GM18868 (cell line): ENCODE data around the gene SMG9.

Experiments used
- ATAC-seq: cut with Tn5 transposase; IDR thresholded peaks from one replicate; pipeline ENCODE4 v1.9.1; 2021; ENCODE audit warnings: mild to moderate bottlenecking, moderate library complexity; ENCODE audit not compliant: unreplicated experiment

SMG9 gene

DNA sequence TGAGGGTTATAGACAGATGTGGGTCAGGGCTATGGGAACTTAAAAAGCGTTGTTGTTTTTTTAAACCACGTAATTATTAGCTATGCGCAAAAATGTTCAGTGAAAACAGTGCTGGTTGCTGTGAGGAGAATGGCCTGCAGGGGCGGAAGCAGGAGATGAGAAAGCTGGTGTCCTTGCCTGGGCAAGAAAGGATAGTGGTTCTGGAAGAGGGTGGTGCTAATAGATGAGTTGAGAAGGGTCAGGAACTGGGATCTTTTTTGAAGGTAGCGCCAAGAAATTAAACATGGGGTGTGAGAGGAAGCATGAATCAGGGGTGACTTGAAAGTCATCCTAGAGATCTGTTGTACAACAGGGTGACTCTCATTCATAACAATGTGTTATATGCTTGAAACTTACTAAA lies 4.8 kb upstream of the SMG9 start:
- no peak for ATAC-seq

DNA sequence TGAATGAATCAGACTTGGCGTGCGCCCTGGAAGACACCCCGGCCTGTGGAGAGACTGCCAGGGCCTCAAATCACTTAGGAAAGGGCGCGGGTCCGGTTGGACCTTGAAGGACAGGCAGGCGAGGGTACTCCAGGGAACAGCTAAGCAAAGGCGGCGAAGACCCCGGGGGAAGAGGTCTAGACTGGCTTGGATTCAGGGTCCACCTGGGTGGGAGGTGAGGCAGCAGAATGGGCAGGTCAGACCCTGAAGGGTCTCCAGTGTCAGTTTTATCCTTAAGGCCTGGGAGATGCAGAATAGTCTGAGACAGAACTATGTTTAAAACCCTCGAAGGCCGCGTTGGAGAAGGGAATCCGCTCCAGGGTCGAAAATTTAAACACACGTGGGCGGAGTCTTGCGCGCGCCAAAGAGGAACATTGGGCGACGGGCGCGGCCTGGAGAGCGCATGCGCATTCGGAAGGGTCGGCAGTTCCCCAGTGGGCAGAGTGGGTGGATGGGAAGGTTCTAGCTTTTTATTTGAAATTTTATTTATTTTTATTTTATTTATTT lies 567 bp upstream of the SMG9 start:
- no peak for ATAC-seq

DNA sequence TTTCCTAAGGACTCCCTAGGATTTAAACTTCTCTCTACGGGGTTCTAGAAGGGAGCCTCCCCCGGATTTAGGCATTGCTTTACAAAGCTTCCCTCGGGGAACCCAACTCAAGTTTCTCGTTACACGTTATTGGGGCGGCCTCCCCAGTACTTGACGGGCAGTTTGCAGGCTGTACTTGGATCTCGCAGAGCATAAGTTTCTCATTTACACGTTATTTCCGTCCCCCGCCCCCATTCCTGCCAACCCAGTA lies 584 bp downstream of the SMG9 start:
- ATAC-seq = no peak

DNA sequence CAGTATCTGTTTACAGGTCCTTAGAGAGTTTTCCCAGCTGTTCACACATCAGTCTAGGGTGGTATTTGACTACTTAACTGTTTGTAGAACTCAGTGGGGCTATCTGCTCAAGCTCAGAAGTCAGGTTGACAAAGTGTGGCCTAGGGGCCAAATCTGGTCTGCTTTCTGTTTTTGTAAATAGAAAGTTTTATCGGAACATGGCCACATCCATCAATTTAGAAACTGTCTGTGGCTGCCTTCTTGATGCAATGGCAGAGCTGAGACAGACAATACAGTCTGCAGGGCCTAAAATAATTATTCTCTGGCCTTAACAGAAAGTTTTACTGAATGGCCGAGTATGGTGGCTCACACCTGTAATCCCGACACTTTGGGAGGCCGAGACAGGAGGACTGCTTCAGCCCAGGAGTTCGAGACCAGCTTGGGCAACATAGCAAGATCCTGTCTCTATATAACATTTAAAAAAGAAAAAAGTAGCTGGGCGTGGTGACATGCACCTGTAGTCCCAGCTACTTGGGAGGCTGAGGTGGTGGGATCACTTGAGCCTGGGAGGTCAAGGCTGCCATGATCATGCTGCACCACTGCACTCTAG lies 2.4 kb downstream of the SMG9 start:
- no peak for ATAC-seq

DNA sequence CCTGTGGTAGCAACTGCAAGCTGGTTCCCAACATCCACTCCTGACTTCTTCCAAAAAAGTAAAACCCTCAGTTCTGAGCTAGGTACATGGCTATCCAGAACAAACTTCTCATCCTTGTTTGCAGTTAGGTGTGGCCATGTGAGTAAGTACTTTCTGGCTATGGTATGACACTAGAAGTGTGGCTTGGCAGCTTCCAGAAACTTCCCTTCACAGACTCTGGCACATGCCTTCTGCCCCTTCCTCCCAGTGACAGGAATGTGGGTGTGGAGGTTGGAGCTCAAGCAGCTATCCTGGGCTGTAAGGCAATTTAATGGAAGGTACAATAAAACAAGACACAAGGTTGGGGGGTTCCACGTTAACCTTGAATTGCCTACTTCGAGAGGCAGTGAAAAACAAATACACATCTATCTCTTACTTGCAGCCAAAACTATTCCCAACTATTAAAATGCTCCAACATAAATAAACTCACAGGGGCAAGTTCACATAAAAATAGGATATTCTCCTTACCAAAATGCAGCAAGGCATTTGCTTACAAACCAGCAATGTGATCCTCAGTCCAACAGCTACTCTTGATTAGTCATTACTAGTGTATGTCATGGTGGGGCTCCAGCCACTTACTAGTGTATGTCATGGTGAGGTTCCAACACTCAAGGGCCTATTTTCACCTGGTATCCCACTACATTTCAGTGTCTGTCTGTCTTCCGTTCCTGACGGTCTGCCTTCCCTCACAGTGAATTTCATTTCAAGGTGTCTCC lies 3.1 kb downstream of the SMG9 start:
- no peak for ATAC-seq

DNA sequence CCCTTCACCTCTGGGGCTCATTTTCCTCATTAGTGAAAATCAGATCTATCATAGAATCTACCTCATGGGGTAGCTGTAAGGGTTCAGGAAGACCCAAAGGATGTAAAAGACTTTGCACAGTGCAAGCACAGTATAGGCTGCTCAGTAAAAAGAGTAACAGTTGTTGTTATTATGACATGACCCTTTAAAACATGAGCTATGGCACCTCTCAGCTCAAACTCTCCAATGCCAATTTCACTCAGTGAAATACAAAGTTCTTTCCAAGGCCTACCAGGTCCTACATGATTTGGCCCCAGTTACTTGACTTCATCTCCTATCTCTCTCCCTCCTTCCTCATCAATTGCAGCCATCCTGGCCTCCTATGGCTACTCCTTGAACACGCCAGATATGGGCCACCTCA lies 4.9 kb downstream of the SMG9 start:
- no peak for ATAC-seq

DNA sequence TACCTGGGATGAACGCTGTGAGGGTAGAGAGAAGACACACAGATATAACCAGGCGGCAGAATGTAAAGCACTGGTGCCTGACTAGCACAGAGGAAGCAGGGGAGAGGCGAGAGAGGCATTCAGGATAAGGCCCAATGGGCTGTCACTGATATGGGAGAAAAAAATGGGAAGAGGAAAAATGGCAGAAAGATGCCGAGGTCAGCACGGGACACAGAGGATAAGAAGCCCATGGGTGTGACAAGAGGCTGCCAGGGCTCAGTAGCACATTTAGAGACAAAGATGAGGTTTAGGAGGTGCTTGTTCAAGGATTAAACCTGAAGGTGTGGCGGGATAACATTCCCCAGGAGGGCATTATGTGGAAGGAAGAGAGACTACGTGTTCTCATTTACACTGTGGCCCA lies 5.6 kb downstream of the SMG9 start:
- ATAC-seq = no peak

DNA sequence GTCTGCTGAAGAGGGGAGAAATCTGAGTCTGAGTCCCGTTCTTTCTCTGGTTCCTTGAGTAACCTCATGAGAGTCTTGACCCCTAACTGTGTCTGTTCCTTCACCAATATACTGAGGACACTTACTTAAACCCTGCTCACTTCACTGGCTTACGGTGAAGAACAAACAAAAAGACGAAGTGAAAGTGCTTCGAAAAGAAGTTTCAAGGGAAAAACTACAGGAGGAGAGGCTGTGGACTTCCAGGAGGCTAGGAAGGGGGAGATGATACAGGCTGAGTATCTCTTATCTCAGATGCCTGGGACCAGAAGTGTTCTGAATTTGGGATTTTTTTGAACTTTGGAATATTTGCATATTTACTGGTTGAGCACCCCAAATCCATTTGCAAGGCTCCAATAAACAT lies 6.1 kb downstream of the SMG9 start:
- no peak for ATAC-seq

DNA sequence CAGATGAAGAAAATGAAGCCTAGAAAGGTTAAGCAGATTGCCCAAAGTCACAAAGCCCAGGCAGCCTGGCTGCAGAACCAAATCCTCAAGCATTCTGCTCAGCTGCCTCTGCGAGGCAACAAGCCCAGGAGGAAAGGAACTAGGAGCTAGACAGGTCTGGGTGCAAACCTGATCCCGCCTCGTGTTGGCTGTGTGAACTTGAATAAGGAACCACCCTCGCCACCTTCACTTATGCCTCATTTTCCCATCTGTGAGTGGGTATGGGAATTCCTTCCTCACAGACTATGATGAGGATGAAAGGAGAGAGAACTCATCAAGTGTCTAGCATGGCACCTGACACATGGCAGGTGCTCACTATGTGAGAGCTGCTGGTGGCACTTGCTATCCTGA lies 6.6 kb downstream of the SMG9 start:
- no peak for ATAC-seq

DNA sequence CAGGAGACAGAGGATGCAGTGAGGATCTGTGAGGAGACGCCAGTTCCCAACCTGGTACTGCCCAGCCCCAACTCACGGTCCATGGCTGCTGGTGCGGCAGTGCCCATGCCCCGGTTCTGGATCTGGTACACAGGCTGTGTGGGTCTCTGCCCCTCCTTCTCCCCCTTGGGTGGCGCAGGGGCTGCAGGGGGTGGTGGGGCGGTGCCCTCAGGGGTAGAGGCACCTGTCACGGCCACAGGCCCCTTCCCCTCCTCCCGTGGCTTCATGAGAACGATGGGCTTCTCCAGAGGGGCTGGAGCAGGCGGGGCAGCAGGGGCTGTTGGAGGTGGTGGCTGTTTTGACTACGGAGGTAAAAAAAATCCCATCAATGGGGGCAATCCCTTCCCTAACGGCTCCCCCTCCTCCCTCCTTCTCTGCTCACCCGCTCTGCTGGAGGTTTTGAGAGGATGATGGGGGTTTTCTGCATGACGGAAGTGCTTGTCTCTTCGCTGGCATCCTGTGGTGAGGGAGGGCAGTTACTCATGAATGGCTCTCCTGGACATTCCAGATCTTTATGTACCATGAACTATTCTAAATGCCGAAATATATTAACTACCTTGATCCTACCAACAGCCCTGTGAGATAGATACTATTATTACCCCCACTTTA lies 7.1 kb downstream of the SMG9 start:
- ATAC-seq = no peak

DNA sequence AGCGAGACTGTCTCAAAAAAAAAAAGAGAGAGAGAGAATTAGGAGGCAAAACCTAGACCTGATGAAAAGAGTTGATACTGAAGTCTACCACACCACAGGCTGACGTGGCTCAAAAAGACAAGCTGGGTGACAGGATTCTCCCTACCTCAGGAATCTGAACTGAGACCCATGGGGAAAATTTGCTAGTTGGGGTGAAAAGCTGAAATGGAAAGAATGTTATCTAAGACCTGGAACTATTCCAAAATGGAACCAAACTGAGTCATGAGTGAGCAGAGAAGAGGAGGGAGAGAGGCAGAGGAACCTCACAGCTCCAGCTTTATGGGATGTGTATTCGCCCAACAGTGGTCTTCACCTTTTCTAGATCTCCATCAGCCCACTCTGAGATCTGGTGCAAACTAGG lies 11.7 kb downstream of the SMG9 start:
- no peak for ATAC-seq

DNA sequence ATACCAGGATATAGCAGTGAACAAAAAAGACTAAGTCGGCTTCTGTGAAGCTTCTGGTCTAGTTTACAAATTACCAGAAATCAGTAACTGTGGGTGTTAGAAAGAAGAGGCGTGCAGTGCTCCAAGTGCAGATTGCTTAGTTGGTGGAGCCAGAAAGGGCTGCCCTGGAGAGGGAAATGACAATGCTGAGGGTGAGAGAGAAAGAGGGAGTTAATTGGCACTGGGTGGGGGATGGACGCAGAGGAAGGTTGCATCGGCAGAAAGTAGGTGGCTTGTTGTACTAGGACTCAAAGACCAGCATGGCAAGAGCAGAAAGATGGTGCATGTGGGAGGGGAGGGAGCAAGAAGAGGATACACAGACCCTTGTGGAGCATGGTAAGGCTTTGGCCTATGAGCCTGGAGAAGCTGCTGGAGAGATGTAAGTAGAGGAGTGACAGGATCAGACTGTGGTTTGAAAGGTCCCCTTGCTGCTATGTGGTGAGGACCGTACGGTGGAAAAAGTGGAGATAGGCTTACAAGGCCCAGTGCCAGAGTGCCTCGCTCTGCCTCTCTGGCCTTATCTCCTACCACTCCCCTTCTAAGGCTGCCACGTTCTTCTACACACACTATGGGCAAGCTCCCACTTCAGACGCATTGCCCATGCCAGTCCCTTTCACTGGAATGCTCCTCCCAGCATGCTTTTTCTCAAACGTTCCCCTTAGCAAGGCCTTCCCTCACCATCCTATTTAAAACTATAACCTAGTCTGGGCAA lies 13.5 kb downstream of the SMG9 start:
- ATAC-seq = no peak

DNA sequence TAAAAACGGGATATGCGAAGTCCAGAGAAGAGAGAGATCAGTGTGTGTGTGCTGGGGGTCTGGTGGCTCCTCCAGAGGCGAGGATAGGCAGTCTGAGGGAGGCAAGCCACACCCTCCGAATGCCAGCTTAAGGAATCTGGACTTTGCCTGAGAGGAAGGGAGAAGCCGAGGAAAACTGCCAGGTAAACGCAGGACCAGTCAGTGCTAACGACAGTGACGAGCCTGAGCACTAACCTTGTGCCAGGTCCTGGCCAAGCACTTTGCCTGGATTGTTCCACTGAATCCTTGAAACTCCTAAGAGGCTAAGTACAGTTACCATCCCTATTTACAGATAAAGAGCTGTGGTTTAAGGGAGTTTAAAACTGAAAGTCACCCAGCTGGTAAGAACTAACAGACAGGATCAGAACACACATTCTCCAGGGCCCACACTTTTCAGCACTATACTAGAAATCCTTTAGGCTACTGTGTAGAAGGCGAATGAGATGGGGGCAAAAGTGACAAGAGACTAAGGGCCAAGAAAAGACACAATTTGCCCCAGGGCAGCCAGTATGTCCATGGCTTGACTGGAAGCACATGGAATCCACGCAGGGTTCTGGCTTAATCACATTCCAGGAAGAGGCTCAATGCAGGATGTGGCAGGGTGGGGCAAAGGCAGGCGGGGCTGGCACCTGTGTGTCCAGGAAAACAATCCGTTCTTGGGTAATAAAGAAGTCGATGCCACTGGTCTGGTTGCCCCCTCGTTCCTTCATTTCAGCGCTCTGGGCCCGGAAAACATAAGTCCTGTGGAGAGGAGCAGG lies 15.1 kb downstream of the SMG9 start:
- no peak for ATAC-seq

DNA sequence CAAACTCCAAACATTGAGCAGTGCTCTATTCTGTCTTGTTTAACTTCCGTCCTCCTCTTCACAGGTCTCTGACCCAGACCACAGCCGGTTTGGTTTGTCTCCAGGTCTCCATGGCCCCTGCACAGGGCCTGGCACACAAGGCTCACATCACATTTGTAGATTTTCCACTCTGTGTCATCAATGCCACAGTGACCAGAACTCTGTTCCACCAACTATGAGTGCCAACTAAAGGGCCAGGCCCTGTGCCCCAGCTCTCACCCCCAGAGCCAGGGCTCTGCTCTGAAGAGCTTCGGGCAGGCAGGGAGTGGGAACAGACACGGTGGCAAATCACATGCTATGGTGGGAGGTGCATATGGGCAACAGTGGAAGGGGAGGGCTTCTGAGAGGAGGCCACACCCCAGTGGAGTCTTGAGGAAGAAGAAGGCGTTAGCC lies 16.0 kb downstream of the SMG9 start:
- no peak for ATAC-seq

DNA sequence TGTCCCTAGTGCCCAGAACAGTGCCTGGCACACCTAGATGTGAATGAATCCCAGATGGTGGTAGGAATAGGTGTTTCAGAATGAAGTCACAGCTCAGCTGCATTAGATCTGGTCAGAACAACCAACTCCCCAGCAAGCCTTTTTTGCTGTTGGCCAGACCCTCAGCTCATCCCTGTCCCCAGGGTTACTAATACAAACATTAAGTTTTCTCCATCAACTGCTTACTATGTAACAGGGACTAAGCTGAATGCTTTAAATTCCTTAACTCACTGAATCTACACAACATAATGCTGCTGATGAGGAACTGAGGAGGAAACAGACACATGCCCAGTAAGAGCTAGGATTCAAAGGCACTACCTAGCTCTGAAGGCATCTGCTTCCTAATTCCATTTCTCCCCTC lies 18.8 kb downstream of the SMG9 start:
- ATAC-seq = no peak

DNA sequence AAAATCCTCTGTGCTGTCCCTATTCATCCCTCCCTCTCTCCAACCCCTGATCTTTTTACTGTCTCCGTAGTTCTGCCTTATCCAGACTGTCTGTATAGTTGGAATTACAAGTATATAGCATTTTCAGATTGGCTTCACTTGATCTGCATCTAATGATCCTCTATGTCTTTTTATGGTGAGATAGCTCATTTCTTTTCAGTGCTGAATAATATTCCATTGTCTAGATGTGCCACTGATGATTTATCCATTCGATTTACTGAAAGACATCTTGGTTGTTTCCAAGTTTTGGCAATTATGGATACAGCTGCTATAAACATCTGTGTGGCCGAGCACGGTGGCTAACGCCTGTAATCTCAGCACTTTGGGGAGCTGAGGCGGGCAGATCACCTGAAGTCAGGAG lies 19.7 kb downstream of the SMG9 start:
- ATAC-seq = no peak

DNA sequence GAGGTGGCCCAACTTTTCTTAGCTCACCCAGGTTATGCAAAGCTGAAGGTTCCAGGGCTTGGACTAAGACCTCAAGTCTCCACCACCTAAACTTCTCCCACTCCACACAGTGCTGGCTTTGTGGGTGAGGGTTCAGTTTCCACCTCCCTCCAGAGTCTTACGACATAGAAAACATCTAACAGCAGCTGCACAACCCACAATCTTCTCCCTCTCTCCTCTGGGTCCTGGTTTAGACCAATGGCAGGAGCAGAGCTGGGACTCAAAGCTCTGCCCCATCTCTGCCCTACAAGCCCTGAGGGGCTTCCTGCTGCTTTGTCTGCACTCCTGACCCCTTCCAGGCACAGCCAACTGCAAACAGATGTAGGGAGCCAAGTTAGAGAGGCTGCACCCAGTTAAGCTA lies 22.9 kb downstream of the SMG9 start:
- ATAC-seq = no peak

DNA sequence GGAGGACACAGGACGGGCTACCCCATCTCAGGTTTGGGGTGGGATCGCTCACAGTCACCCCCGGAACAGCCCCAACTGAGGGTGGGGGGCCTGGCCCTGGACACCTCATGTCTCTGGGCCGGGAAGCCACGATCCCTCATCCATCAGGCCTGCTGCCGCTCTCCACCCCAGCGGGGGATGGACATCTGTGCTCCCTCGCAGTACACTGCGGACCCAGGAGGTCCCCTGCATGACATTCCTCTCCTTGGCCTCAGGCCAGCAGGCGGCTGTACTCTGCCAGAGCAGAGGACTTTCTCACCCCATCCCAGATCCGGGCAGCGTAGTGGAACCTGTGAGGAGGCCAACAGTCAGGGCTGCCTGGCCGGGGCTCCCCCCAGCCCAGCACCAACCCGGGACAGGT lies 23.4 kb downstream of the SMG9 start:
- ATAC-seq = no peak

DNA sequence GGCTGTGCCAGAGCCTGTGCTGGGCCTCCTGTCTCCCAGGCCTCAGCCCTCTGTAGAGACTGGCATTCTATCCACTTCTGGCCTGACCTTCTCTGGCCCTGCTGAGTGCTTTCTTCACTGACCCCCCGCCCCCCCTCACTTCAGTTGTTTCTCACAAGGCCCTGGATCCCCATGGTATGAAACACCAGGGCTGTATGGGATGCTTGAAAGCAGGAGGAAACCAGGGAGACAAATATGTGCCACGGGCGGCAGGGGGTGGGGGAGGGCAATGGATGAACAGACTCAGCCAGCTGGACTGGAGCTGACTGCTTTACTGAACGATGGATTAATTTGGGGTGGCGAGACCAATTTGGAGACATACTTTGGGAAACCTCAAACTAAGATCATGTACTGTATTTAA lies 24.8 kb downstream of the SMG9 start:
- ATAC-seq = no peak

DNA sequence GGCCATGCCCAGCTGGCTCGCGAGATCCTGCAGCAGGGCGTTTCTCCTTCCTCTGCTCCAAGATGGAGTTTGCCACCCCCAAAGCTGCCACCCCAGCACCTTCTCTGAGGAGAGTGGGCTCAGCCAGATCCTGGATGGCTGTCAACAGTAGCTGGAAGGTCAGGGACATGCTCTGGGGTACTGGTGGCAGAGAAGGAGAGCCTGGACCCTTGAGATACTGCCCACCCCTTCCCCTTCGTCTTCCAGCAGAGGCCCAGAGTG lies 27.2 kb downstream of the SMG9 start:
- ATAC-seq = no peak
